ENCODE measurements around the gene DOCK4. TPM values are rescaled to one million over a fixed set of nuclear protein-coding genes. Genes with fewer than 3 reads are reported as not detected.

Gene DOCK4
- total RNA-seq, 1 experiment from 2014 or later: 3.4 TPM

DNA sequence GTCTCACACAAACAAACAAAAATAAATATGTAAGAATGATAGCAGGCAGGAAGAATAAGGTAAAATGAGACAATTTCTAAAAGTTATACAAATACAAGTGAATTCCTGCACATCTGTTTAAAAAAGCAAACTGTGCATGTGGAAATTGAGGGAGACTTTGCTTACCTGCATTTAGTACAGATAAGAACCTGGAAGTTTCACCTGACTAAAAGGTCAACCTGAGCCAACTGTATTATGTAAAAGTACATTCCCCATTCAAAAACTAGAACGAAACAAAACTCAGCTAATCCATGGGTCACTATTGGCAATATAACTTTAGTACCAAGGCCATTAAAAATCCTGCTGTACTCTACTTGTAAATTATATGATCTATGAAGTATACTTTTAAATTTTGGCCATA is 127.1 kb downstream of the DOCK4 start:
- DNase-seq (ENCODE audit: low spot score): no peak

GRCh38 chr7:112076324-112076723 is 129.9 kb downstream of the DOCK4 start:
- no peak for DNase-seq (ENCODE audit: low spot score)

GRCh38 chr7:112074464-112074863 is 131.7 kb downstream of the DOCK4 start:
- DNase-seq (ENCODE audit: low spot score): no peak

DNA sequence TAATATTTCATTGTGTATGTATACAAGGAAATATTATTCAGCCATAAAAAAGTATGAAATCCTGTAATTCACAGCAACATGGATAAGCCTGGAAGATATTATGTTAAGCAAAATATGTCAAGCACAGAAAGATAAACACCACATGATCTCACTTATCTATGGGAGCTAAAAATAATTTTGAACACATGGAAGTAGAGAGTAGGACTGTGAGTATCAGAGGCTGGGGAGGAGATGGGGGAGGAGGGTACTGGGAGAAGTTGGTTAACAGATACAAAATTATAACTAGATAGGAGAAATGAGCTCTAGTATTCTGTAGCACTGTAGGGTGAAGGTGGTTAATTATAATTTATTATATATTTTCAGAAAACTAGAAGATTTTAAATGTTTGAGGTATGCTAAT is 132.7 kb downstream of the DOCK4 start:
- DNase-seq (ENCODE audit: low spot score): no peak

DNA sequence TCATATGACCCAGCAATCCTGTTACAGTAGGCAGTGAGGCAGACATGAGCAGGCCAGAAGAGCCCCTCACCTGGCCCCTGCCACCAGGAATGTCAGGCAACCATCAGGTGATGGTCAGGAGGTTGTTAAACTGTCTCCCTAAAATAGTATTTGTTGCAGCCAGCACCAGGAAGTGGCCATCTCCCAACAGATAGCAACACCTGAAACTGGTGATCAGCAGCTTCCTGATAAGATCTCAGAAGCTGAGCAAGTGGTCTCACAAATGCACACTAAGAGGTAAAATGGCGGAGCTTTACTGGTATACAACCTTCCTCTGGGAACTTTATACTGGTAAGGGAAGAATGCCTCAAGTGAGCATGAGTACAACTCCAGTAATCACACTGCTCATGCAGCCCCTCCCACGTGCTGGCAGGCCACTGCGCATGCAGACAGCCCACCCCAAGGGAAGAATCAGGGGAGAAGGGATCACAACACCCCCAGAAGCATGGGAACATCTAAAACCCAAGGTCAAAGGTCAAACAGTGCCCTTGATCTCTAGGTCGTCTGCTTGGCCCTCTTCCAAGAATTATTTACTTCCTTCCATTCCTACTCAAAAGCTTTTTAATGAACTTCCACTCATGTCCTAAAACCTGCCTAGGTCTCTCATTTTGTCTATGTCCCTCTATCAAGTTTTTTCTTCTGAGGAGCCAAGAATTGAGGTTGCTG is 133.5 kb downstream of the DOCK4 start:
- DNase-seq (ENCODE audit: low spot score): no peak

GRCh38 chr7:112071856-112072255 is 134.3 kb downstream of the DOCK4 start:
- no peak for DNase-seq (ENCODE audit: low spot score)

DNA sequence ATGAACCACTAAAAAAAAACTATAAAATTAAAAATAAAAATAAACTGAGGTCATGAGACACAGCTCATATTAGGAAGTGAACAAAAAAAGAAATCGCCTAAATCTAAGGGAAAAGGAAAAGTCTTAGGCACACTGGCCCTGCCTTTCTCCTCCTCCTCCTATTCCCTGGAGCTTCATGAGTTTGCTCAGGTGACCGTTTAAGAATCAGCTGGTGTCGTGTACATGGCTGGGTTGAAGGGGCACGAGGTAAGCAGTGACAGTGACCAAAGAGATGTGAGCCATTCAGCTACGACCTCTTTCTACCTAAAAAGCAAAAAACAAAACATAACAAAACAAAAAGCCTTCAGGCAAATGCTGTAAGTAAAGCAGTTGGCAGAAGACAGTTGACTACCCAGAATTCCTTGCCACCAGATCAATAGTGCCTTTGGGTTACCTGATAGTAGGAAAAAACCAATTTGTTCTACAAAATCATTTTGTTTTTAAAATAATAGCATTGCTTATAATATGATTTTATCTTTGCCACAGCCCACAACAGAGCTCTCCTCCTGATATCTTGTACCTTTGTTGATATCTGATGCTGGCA is 135.4 kb downstream of the DOCK4 start:
- DNase-seq (ENCODE audit: low spot score): no peak

DNA sequence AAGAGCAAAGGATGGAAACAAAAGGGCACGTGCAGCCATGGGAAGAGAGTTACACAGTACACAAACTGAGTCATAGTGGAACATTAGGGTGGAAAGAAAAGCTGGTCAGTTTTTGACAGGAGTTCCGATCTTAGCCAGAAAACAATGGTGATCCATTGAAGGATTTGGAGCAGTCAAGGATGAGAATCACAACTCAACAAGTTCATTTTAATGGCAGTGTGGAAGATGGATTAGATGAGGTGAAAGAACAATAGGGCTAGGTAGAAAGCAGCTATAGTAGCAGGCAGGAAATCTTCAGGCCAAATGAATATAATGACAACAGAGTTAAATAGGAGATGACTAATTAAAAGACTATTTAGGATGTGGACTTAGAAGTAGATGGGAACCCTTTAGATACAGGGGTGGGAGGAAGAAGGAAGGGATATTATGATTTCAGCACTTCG is 136.3 kb downstream of the DOCK4 start:
- DNase-seq (ENCODE audit: low spot score): no peak

- no peak for DNase-seq (ENCODE audit: low spot score)
Observed at GRCh38 chr7:112068967-112069366, 137.2 kb downstream of the DOCK4 start.

DNA sequence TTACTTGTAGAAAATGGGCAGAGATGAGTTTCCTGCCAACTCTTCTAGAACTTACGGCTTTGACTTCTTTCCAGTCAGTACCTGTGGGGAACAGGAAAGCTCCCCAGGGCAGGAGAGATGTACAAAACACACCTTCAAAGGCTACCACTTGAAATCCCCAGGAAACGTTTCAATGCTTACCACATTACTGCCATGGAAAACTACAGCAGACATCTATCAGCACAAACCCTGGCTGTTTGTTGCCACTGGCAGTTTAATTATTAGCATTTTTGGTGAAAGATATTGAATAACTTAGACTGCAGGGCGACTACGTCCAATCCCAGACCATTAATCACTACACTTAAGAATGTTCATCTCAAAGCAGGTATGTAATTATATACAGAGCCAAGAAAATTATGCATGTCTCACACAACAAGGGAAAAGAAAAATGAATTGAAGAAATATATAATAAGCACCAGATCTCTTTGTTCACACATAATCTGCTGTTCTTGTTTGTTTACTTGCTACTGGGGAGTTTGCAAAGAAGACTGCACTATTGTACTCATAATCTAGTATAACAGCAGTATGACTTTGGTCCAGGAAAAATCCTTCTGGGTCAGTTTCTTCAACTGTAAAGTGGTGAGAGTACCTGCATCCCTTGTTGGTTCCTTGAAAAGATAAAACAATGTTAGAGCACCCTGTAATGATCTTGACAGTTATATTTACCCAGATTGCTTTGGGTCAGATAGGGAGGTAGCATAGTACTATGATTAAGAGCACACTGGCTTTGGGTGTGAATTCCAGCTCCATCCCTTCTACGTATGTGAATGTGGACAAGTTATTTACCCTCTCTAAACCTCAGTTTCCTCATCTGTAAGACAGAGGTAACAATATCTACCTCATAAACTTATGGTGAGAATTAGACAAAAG is 138.3 kb downstream of the DOCK4 start:
- DNase-seq (ENCODE audit: low spot score): no peak

DNA sequence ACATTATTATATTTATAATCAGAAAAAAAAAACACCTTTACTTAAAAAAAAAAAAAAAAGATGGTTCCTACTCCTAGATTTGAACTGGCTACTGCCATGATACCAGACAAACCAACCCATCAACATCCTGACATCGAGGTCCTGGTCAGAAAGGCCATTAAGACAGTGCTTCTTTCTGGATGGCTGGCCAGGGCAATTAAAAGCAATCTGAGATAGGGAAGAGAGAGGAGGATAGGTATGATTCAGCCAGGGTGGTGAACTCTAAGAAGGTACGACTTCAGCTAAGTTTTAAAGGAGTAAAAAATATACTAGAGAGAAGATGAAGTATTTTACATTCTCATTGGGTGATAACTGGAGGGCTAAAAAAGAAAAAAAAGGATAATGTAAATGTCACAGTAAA is 139.0 kb downstream of the DOCK4 start:
- DNase-seq (ENCODE audit: low spot score): no peak

GRCh38 chr7:112065758-112066157 is 140.4 kb downstream of the DOCK4 start:
- DNase-seq (ENCODE audit: low spot score): no peak

DNA sequence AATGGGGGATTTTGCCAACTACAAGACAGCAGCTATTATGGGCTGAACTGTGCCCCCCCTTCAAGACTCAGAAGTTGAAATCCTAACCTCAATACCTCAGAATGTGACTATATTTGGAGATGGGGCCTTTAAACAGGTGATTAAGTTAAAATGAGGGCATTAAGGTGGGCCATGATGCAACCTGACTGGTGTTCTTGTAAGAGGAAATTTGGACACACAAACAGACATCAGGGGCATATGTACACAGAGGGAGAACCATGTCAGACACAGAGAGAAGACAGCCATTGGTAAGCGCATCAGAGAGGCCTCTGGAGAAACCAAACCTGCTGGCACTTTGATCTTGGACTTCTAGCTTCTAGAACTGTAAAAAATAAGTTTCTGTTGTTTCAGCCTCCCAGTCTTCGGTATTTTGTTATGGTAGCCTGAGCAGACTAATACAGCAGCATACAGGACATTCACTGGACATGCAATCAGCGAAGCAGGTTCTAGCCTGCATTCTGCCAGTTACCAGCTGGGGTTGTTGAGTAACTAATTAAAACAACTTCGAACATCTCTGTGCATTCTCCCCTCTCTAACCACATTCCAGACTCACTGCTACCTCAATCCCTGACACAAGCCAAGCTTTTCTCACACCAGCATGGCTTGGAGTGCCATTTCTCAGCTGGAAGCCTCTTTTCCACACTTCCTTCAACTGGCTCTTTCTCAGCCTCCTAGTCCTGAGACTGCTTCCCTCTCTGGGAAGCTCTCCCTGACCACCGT is 141.4 kb downstream of the DOCK4 start:
- no peak for DNase-seq (ENCODE audit: low spot score)

DNA sequence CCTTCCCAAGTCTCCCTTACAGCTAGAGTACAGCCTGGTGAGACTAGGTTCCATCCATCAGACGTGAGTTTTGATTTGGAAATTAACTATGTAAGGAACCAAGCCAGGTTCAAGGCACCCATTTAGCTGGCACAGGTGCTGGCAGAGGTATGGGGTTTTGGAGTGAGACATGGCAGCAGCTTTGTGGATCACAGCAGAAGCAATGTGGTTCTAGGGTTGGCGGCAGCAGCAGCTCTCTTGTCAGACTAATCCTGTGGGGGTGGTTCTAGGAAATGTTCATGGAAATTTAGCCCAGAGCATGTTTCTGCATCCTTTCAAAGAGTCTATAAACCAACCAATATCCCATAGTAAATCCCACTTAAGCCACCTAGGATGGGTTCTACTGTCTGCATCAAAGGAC is 142.2 kb downstream of the DOCK4 start:
- DNase-seq (ENCODE audit: low spot score): no peak

- no peak for DNase-seq (ENCODE audit: low spot score)
Observed at GRCh38 chr7:112061051-112061450, 145.1 kb downstream of the DOCK4 start.

GRCh38 chr7:112060625-112061024 is 145.6 kb downstream of the DOCK4 start:
- no peak for DNase-seq (ENCODE audit: low spot score)

DNA sequence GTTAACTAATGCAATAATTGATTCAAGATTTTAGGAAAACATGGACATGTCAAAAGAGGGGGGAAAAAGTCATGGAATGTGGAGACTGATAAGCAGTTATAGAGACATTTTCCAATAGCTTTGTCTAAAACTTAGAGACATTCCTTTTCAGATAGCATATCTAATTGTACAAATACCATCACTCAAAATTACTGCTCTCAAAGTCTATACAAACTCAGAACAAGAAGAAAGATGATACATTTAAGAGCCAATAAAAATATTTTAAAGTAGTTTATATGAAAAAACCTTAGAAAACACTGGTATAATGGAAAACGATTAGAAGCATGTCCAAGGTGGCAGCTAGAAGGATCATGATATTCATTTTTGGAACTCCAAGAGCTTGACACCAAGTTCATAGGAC is 146.5 kb downstream of the DOCK4 start:
- DNase-seq (ENCODE audit: low spot score): no peak

- DNase-seq (ENCODE audit: low spot score): no peak
Observed at GRCh38 chr7:112058686-112059085, 147.5 kb downstream of the DOCK4 start.

- peak; percentile 11 for DNase-seq (ENCODE audit: low spot score)
Observed at GRCh38 chr7:112056409-112056808, 149.8 kb downstream of the DOCK4 start.

GRCh38 chr7:112053737-112054069 is 152.5 kb downstream of the DOCK4 start:
- no peak for DNase-seq (ENCODE audit: low spot score)

DNA sequence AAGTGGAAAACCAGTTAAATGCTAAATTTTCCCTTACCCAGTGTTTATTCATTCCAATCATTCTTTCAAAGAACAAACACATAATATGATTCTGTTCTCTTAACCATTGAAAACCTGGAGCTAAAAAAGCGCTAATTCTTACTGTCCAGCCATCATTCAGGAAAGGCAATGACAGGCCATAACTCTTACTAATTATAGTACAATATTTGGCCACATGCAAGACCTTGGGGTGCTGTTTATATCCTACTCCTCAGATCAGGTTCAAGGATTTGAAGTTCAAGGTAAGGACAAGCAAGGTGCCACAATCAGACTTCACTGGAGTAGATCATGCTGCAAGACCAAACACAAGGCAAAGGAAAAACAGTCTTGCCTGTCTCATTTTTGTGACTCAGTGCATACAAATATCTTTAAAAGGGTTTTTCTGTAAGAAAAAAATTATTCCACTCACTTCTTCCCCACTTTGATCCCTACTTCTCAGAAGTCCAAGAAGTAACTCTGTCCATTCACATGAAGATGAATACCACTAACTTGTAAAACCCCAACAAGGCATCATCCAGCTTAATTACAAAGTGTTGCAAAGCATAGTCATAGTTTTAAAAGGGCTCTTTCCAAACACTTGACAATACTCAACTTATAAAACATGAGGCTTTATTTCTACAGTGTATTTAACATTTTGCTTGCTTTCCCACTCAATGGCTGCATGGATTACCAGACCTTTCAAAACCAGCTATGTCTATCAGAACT is 153.0 kb downstream of the DOCK4 start:
- no peak for DNase-seq (ENCODE audit: low spot score)
